Measurements from ENCODE around the gene CNIH4.
"Not testable (repeated sequence)": the region's sequence is repeated elsewhere in the genome, so short reads cannot be mapped to it uniquely, and the experiment has no call there.

CNIH4 gene

DNA sequence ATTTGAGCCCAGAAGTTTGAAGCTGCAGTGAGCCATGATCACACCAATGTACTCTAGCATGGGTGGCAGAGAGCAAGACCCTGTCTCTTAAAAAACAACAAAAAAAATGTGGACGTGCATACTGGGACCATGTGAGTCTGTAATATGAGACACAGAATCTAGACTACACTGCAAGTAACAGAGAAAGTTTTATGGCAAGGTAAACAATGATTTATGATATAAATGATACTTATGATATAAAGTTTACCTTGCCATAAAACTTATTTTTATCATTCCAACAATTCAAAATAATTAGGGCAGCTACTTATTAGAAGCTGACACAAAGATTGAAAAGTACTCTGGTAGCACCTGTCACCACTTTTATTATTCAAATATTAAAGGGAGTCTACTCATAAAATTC is 43.2 kb downstream of the CNIH4 start:
- Mint-ChIP-seq H3K27ac (no peak overlapping the region), H3K4me1 (peaks cover 0 to 6% of the 10 kb centered on the region in 2 donors), H3K36me3 (peaks cover 15 to 31% of the 10 kb centered on the region in 2 donors)

GRCh38 chr1:224402472-224403036 is 45.9 kb downstream of the CNIH4 start:
- H3K9me3 Mint-ChIP-seq: no peaks in the 10 kb centered on the region
- no peak overlapping the region for H3K4me3 Mint-ChIP-seq
- DNase-seq: no peak
- no peaks in the 10 kb centered on the region for H3K27me3 Mint-ChIP-seq
- H3K4me1 Mint-ChIP-seq: peaks cover 6% of the 10 kb centered on the region in 2 donors
- no peak overlapping the region for H3K27ac Mint-ChIP-seq
- ATAC-seq (replicated peaks): no peak
- peaks cover 14 to 36% of the 10 kb centered on the region in 2 donors for H3K36me3 Mint-ChIP-seq

More for the DNA sequence above, 43.2 kb downstream of the CNIH4 start:
- Mint-ChIP-seq H3K9me3 (no peaks in the 10 kb centered on the region), H3K27me3 (no peaks in the 10 kb centered on the region), H3K4me3 (no peak overlapping the region)
- no peak for DNase-seq
- ATAC-seq (replicated peaks): no peak

DNA sequence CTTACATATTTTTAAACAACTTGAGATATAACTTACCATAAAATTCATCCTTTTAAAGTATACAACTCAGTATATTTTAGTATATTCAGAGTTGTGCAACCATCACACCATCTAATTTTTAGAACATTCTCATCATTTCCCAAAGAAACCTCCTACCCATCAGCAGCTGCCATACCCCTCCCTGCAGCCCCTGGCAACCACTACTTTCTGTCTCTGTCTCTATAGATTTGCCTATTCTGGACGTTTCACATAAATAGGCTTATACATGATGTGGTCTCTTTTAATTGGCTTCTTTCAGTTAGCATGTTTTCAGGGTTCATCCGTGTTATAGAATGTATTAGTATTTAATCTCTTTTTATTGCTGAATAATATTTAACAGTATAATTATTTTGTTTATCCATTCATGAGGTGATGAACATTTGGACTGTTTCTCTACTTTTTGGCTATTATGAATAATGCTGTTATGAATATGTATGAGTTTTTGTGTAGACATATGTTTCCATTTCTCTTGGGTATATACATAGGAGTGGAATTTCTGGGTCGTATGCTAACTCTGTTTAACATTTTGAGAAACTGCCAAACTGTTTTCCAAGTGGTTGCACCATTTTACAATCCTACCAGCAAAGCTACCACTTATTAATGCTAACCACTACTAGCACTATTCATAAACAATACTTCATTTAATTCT is 48.4 kb downstream of the CNIH4 start:
- Mint-ChIP-seq H3K36me3 (peaks cover 25 to 33% of the 10 kb centered on the region in 2 donors), H3K4me1 (peaks cover 6 to 9% of the 10 kb centered on the region in 2 donors)

GRCh38 chr1:224405604-224405970 is 48.9 kb downstream of the CNIH4 start:
- Mint-ChIP-seq H3K36me3 (peaks cover 25 to 33% of the 10 kb centered on the region in 2 donors), H3K27me3 (no peaks in the 10 kb centered on the region), H3K4me3 (no peak overlapping the region), H3K9me3 (no peaks in the 10 kb centered on the region), H3K4me1 (peaks cover 6 to 9% of the 10 kb centered on the region in 2 donors), H3K27ac (peak overlapping the region; percentile 74)
- no peak for ATAC-seq (replicated peaks)
- DNase-seq: no peak

More for the DNA sequence above, 48.4 kb downstream of the CNIH4 start:
- no peak overlapping the region for H3K4me3 Mint-ChIP-seq
- H3K27me3 Mint-ChIP-seq: no peaks in the 10 kb centered on the region
- H3K9me3 Mint-ChIP-seq: no peaks in the 10 kb centered on the region
- H3K27ac Mint-ChIP-seq: no peak overlapping the region
- DNase-seq: no peak
- no peak for ATAC-seq (replicated peaks)

DNA sequence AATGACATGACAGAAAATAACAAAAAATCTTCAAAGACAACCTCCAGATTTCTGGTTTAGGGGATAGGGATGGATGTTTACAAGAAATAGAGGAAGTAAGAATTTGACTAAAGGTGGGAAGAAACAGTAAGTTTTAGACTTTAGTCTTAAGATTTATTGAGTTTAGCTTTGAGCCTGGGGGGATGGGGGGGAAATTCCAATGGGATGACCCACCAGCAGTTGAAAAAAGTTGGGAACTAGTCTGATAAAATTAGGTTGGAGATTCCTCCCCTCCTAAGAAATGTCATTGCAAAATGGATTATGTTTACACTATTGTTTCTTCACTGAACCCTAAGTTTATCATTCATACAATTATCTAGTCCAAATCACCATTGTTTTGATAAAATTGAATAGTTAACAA is 49.5 kb downstream of the CNIH4 start:
- H3K4me3 Mint-ChIP-seq: no peak overlapping the region
- peaks cover 6 to 9% of the 10 kb centered on the region in 2 donors for H3K4me1 Mint-ChIP-seq
- ATAC-seq (replicated peaks) (no peak), DNase-seq (no peak)
- no peaks in the 10 kb centered on the region for H3K9me3 Mint-ChIP-seq
- no peaks in the 10 kb centered on the region for H3K27me3 Mint-ChIP-seq
- H3K36me3 Mint-ChIP-seq: peaks cover 25 to 32% of the 10 kb centered on the region in 2 donors
- H3K27ac Mint-ChIP-seq: peak overlapping the region; percentile 74

- Mint-ChIP-seq H3K27ac (peak overlapping the region; percentile 15), H3K4me1 (peaks cover 0 to 9% of the 10 kb centered on the region in 2 donors), H3K27me3 (no peaks in the 10 kb centered on the region), H3K36me3 (peaks cover 26 to 35% of the 10 kb centered on the region in 2 donors), H3K9me3 (no peaks in the 10 kb centered on the region), H3K4me3 (no peak overlapping the region)
- DNase-seq (no peak), ATAC-seq (replicated peaks) (no peak)
Measured at GRCh38 chr1:224407571-224408293, 51.1 kb downstream of the CNIH4 start.

DNA sequence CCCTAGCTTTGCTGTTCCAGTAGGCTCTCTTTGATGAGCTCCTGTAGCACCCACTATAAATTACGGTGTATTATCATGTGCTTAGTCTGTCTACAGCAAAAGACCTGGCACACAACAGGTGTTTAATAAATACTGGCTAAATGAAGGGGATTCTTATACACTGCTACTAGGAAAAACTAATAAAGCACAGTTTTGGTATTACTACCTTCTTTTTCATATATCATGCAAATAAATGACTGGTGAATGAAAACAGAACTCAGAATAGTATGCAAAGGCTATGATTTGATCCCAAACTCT is 51.6 kb downstream of the CNIH4 start:
- DNase-seq (no peak), ATAC-seq (replicated peaks) (no peak)
- Mint-ChIP-seq H3K4me1 (peaks cover 0 to 9% of the 10 kb centered on the region in 2 donors), H3K9me3 (no peaks in the 10 kb centered on the region), H3K27ac (peak overlapping the region; percentile 15), H3K36me3 (peaks cover 26 to 35% of the 10 kb centered on the region in 2 donors), H3K4me3 (no peak overlapping the region), H3K27me3 (no peaks in the 10 kb centered on the region)

- no peak for DNase-seq
- H3K36me3 Mint-ChIP-seq: peaks cover 25 to 31% of the 10 kb centered on the region in 2 donors
Measured at GRCh38 chr1:224411766-224412165, 55.1 kb downstream of the CNIH4 start.

DNA sequence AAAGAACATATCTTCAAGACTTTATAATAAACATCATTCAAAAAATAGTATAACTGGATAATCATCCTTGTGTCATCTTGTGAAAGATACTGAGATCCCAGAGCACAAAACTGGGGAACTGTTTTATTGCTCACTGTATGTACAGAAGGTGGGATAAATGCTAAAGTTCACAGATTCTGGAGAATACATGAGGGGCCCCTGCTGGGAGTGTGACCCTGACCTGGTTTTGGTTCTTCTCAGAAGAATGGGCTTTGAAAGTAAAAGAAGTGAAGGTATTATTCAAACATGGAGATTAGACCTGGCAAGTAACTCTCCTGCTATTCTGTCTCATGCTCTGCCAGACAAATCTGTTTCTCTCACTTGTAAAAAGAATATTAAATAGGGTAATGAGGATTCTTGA is 63.4 kb downstream of the CNIH4 start:
- no peak for ATAC-seq (replicated peaks)
- Mint-ChIP-seq H3K36me3 (peaks cover 28 to 55% of the 10 kb centered on the region in 2 donors), H3K4me1 (peaks cover 2 to 7% of the 10 kb centered on the region in 2 donors), H3K4me3 (no peak overlapping the region), H3K27me3 (no peaks in the 10 kb centered on the region), H3K9me3 (no peaks in the 10 kb centered on the region), H3K27ac (no peak overlapping the region)
- DNase-seq: no peak

More at GRCh38 chr1:224411766-224412165, 55.1 kb downstream of the CNIH4 start:
- no peaks in the 10 kb centered on the region for H3K9me3 Mint-ChIP-seq
- H3K4me3 Mint-ChIP-seq: no peak overlapping the region
- ATAC-seq (replicated peaks): no peak
- peaks cover 0 to 3% of the 10 kb centered on the region in 2 donors for H3K4me1 Mint-ChIP-seq
- H3K27ac Mint-ChIP-seq: no peak overlapping the region
- H3K27me3 Mint-ChIP-seq: no peaks in the 10 kb centered on the region

DNA sequence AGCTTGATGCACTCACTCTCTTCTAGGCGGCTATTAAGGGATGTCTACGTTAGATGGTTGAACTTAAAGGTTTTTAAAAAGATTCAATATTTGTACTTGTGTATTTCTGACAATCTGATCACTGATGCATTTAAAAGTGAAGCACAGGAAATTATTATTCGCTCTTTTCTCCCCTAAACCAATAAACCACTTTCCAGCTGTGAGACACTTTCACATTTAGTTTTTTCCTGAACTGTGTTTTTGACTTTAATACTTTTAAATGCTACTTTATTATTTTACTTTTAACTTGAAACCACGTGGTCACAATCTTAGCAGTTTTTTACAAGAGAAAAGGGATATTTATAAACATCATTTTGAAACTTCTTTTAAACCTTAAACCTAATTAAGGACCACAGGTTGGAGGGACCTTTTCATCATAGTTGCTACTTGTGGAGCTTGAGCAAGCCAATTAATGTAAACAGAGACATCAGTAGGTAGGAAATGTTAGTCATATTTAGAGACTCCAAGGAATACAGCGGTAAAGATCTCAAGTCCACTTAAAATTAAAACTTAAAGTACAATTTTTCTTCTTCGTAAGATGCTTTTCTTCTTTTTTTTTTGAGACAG is 68.7 kb downstream of the CNIH4 start:
- Mint-ChIP-seq H3K27ac (peak overlapping the region; percentile 14), H3K4me1 (peaks cover 10 to 31% of the 10 kb centered on the region in 2 donors), H3K27me3 (no peaks in the 10 kb centered on the region), H3K36me3 (peaks cover 22 to 52% of the 10 kb centered on the region in 2 donors), H3K9me3 (no peaks in the 10 kb centered on the region), H3K4me3 (peak overlapping the region in 1 of 2 donors; percentile 2)
- peak in 1 of 2 donors; percentile 42 for ATAC-seq (replicated peaks)
- no peak for DNase-seq

DNA sequence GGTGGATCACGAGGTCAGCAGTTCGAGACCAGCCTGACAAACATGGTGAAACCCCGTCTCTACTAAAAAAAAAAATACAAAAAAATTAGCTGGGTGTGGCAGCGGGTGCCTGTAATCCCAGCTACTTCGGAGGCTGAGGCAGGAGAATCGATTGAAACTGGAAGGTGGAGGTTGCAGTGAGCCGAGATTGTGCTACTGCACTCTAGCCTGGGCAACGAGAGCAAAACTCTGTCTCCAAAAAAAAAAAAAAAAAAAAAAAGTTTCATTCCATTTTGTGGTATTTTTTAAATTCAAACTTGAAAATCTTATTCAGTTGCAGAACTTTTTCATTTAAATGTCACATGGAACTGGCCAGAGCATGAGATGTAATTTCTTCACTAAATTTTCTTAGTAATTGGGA is 70.2 kb downstream of the CNIH4 start:
- DNase-seq; ATAC-seq (replicated peaks); H3K4me3 Mint-ChIP-seq; H3K27ac Mint-ChIP-seq; H3K9me3 Mint-ChIP-seq; H3K27me3 Mint-ChIP-seq: not testable (repeated sequence)
- Mint-ChIP-seq H3K4me1 (peaks cover 14 to 42% of the 10 kb centered on the region in 2 donors), H3K36me3 (peaks cover 25 to 51% of the 10 kb centered on the region in 2 donors)

DNA sequence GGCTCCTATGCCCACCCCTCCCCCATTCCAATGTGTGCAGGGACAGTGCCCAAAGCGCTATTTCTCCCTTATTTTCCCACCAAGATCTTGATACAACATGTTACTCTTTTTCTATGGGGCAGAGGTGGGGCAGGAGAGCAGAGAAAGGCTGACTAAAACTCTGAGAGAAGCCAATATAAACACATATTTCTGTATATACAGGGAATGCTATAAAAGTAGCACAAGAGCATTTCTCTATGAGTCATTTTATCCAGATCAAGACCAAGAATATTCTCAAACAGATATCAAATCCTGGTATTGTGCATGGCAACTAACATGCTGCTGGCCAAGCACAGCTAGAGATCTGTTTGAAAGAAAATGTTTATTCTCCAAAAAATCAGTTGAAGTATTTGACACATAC is 70.7 kb downstream of the CNIH4 start:
- DNase-seq (no peak), ATAC-seq (replicated peaks) (no peak)
- Mint-ChIP-seq H3K36me3 (peaks cover 24 to 50% of the 10 kb centered on the region in 2 donors), H3K9me3 (no peaks in the 10 kb centered on the region), H3K4me3 (no peak overlapping the region), H3K4me1 (peaks cover 17 to 47% of the 10 kb centered on the region in 2 donors), H3K27me3 (no peaks in the 10 kb centered on the region), H3K27ac (no peak overlapping the region)

- not testable (repeated sequence) for ATAC-seq (replicated peaks); DNase-seq; H3K27me3 Mint-ChIP-seq; H3K9me3 Mint-ChIP-seq; H3K4me3 Mint-ChIP-seq
- H3K27ac Mint-ChIP-seq: peak overlapping the region; percentile 31
- H3K4me1 Mint-ChIP-seq: peaks cover 27 to 59% of the 10 kb centered on the region in 2 donors
- H3K36me3 Mint-ChIP-seq: peaks cover 27 to 54% of the 10 kb centered on the region in 2 donors
Measured at GRCh38 chr1:224428713-224429112, 72.0 kb downstream of the CNIH4 start.

Measured in stimulated activated naive B cell treated with anti-CD40 and anti-IgM and Interleukin-4, amounts not matched to agents 10 μg/mL and 1 μg/mL and 100 μg/mL, for 72 hours (primary cell).